Activated T-helper 2 cell treated with anti-CD3 and anti-CD28 coated beads, Interferon-gamma antibody, Interleukin-2, Interleukin-4, amounts not matched to agents 10 μg/mL and 5 μg/mL and 100 μg/mL, durations not matched to agents 14 hours and 24 hours and 36 hours (primary cell): Measurements from ENCODE around the gene FYTTD1. TPM values are rescaled to one million over a fixed set of nuclear protein-coding genes. Genes with fewer than 3 reads are reported as not detected.
"Not testable (repeated sequence)": the region's sequence is repeated elsewhere in the genome, so short reads cannot be mapped to it uniquely, and the experiment has no call there.

ENCODE experiments used
- DNase-seq: peaks from one replicate; pipeline ENCODE4 v3.0.0; 2021; ENCODE audit warnings: low spot score
- H3K27ac Mint-ChIP-seq: one replicate; pipeline ENCODE4 v1.8.0; 2021; ENCODE audit warnings: mixed read lengths
- H3K27me3 Mint-ChIP-seq: one replicate; pipeline ENCODE4 v1.8.0; 2021; ENCODE audit warnings: low read depth, mixed read lengths
- H3K36me3 Mint-ChIP-seq: one replicate; pipeline ENCODE4 v1.8.0; 2021; ENCODE audit warnings: low read depth, mixed read lengths
- H3K4me1 Mint-ChIP-seq: one replicate; pipeline ENCODE4 v1.8.0; 2021; ENCODE audit warnings: low read depth, mixed read lengths
- H3K4me3 Mint-ChIP-seq: one replicate; pipeline ENCODE4 v1.8.0; 2021; ENCODE audit warnings: low read depth, mild to moderate bottlenecking, moderate library complexity, mixed read lengths
- H3K9me3 Mint-ChIP-seq: one replicate; pipeline ENCODE4 v1.8.0; 2021; ENCODE audit warnings: mixed read lengths
- intact Hi-C: fragments of 100-400 bp; cut with micrococcal nuclease; formaldehyde crosslinking; loops from one replicate; pipeline ENCODE4 v1.15.1; 2023
- total RNA-seq: library from RNA; stranded (reverse); gene quantifications from 2 replicates; pipeline ENCODE4 v1.2.3, GENCODE V29; 2022

FYTTD1 gene, protein sequence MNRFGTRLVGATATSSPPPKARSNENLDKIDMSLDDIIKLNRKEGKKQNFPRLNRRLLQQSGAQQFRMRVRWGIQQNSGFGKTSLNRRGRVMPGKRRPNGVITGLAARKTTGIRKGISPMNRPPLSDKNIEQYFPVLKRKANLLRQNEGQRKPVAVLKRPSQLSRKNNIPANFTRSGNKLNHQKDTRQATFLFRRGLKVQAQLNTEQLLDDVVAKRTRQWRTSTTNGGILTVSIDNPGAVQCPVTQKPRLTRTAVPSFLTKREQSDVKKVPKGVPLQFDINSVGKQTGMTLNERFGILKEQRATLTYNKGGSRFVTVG
- total RNA-seq = 57.5 and 63.0 TPM in 2 replicates

DNA sequence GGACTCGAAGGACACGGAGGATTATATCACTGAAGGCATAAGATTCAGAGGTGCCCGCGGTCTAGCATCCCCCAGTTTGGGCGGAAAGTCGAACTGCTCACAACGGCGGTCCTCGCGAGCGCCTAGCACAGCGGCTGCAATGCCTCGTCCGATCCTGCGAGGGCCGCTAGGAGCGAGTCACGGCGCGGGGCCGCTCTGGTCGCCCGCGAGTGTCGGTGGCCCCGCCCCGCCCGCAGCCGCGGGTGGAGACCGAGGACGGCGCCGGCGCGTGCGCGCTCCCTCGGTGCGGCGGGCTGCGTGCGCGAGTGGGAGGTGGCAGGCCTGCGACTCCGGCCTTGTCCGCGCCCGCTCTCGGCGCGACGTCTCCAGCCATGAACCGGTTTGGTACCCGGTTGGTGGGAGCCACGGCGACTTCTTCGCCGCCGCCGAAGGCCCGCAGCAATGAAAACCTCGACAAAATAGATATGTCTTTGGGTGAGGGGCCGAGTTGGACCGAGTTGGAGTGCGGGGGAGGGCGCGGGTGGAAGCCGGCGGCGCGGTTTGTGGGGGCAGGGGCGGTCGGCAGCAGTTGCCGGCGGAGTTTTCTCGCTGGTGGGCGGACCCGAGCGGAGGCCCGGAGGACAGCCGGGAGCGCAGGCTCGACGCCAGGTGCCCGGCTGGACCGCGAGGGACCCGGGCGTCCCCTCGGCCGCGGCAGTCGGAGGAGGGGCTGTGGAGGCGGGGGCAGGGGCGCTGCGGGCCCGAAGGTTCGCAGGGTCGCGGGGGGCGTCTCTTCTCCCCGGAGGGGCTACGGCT lies at the start of gene FYTTD1:
TSS of gene FYTTD1 (plus strand) at position 283 of the 795 bp plus-strand sequence. CDS start at position 372, 89 bp downstream.
- Mint-ChIP-seq H3K36me3 (peaks cover 6% of the 10 kb centered on the region), H3K4me3 (peak within 1 kb of the TSS; percentile 93), H3K27me3 (peaks cover 4% of the 10 kb centered on the region), H3K27ac (peak within 1 kb of the TSS; percentile 93), H3K9me3 (no peaks in the 10 kb centered on the region), H3K4me1 (peaks cover 30% of the 10 kb centered on the region)
- peak; percentile 81 for DNase-seq
- intact Hi-C loops = loop anchor here (1.0 to 5.0 kb wide), 5 partner anchors 12 to 213 kb away; partner anchors contain the start of gene LMLN

DNA sequence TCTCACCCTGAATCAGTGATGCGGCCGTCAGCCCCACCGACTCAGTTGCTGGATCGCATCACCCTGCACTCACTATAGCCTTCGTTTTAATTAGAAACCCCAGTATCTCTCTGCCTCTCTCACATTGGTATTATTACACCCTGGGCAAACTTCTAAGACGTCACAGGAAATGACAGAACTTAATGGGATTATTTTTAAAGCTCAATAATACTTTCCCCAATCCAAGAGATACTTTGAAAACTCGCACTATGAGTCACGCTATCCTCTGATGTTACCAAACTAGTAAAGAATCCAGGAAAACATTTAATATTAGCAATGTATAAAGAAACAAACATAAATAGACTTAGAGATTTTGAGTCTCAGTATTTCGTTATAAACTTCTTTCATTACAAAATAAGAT lies 49.6 kb upstream of the FYTTD1 start:
- Mint-ChIP-seq H3K36me3 (peaks cover 74% of the 10 kb centered on the region), H3K4me1 (peaks cover 4% of the 10 kb centered on the region), H3K27ac (no peak overlapping the region)

DNA sequence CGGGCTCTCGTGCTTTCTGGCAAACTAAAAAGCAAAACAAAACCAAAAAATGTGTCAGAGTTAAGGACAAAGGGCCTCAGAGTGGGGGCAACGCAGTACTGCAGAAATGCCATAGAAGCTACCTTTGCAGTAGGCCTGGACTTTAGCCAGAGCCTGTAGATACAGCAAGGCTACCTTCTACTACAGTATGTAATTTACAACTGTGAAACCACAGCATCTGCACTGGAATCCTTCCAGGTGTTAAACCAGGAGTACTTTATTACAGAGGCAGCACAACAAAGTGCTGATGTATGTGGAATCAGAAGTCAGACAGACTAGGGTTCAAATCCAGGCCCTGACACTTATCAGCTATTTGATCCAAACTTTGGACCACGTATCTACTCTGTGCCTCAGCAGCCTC lies 47.8 kb upstream of the FYTTD1 start:
- no peak overlapping the region for H3K4me3 Mint-ChIP-seq
- DNase-seq = no peak
- H3K27me3 Mint-ChIP-seq = no peaks in the 10 kb centered on the region
- no peak overlapping the region for H3K27ac Mint-ChIP-seq
- no peaks in the 10 kb centered on the region for H3K4me1 Mint-ChIP-seq
- H3K9me3 Mint-ChIP-seq = no peaks in the 10 kb centered on the region
- peaks cover 64% of the 10 kb centered on the region for H3K36me3 Mint-ChIP-seq
- intact Hi-C loops = no loop called here

More for the DNA sequence above, 49.6 kb upstream of the FYTTD1 start:
- no peaks in the 10 kb centered on the region for H3K27me3 Mint-ChIP-seq
- no peak overlapping the region for H3K4me3 Mint-ChIP-seq
- no peaks in the 10 kb centered on the region for H3K9me3 Mint-ChIP-seq
- intact Hi-C loops = no loop called here
- no peak for DNase-seq

DNA sequence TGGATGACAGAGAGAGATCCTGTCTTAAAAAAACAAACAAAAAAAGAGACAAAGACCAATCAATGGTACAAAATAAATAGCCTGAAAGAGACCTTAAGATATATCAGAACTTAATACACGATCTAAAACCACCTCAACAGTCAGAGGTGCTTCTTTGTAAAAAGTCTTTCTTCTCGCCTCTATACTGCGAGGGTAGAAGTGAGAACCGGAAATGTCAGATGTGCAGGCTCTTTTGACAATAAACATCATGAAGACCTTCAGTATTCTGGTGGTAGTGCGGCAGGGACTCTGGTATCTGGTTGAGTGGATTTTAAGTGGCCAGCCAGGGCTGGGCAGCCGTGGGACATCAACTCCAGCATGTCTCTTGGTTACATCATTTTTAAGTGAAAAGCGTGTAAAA lies 43.0 kb upstream of the FYTTD1 start:
- peaks cover 6% of the 10 kb centered on the region for H3K4me1 Mint-ChIP-seq
- no peaks in the 10 kb centered on the region for H3K9me3 Mint-ChIP-seq
- H3K27me3 Mint-ChIP-seq = no peaks in the 10 kb centered on the region
- intact Hi-C loops = no loop called here
- no peak overlapping the region for H3K4me3 Mint-ChIP-seq
- DNase-seq = no peak
- no peak overlapping the region for H3K27ac Mint-ChIP-seq
- H3K36me3 Mint-ChIP-seq = peaks cover 41% of the 10 kb centered on the region

DNA sequence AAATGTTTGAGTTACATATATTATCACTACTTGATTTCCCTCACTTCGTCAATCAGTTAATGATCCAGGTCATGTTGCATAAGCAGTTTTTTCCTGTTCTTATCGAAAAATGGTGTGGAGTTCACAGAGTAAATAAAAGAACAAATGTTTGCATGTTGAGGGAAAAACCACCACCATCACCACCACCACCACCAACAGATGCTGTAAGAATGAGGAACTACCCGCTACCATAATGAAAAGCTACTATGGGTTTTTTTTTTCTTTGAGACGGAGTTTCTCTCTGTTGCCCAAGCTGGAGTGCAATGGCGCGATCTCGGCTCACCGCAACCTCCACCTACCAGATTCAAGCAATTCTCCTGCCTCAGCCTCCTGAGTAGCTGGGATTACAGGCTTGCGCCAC lies 40.5 kb upstream of the FYTTD1 start:
- Mint-ChIP-seq H3K27me3 (no peaks in the 10 kb centered on the region), H3K9me3 (no peaks in the 10 kb centered on the region), H3K4me3 (no peak overlapping the region), H3K4me1 (peaks cover 22% of the 10 kb centered on the region), H3K27ac (no peak overlapping the region), H3K36me3 (peaks cover 36% of the 10 kb centered on the region)
- no peak for DNase-seq
- intact Hi-C loops = no loop called here

DNA sequence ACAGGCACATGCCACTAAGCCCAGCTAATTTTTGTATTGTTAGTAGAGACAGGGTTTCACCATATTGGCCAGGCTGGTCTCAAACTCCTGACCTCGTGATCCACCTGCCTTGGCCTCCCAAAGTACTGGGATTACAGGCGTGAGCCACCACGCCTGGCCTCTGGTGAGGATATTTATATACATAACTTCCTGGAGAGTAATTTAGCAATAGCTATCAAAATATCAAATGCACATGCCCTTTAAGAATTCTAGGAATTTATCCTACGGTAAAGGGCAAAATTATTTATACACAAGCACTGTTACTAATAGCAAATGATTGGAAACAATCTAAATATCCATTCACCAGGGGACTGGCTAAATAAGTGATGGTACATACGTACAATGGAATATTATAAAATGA lies 38.7 kb upstream of the FYTTD1 start:
- not testable (repeated sequence) for DNase-seq, H3K4me3 Mint-ChIP-seq, H3K27ac Mint-ChIP-seq, H3K27me3 Mint-ChIP-seq, H3K9me3 Mint-ChIP-seq
- H3K4me1 Mint-ChIP-seq = peaks cover 29% of the 10 kb centered on the region
- intact Hi-C loops = loop anchor here (5.0 kb wide), 1 partner anchor 81 kb away; the partner anchor contains the start of gene LRCH3
- H3K36me3 Mint-ChIP-seq = peaks cover 37% of the 10 kb centered on the region

DNA sequence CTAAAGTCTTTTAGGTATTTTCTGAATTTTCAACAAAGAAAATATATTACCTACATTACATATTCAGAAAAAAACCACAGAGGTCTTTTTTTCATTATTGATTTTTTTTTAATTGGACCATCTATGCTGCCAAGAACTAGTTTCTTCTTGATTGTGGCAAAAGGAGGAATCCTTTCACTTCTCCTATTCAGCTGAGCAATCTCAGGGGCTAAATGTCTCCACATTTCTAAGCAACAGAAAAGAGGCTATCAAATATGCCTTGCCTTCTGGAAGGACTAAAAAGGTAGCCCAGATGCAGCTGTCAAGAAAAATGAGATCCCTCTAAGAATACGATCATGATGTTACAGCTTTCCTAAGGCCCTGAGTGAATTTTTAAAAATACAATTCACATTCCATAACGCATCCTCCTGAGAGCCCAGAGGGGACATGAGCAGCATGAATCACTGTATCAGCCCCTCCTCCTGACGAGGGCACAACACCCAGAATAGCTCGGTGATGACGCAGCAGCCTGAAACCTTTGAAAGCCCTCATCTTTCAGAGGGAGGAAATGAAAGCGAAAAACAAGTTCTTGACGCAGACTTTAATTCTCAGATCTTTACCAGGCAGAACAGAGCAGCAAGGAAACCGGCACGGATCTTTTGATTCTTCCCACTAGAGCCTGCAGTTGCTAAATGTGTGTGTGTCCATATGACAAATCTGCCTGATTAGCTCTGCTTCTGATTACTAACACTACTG lies 37.5 kb upstream of the FYTTD1 start:
- no peaks in the 10 kb centered on the region for H3K27me3 Mint-ChIP-seq
- peak overlapping the region; percentile 92 for H3K27ac Mint-ChIP-seq

DNA sequence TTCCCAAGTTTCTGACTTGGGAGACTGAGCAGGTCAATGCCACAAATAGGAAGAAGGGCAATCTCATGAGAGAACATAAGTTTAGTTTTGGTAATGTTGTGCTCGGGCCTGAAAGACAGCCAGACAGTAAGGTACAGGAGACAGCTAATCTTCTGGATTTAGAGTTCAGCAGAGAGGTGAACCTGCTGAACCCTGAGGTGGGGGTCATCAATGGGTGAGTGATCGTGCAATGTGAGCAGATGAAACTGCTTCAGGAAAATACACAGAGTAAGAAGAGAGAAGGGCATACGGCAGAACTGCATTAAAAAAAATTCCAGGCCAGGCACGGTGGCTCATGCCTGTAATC lies 36.2 kb upstream of the FYTTD1 start:
- H3K9me3 Mint-ChIP-seq = no peaks in the 10 kb centered on the region
- intact Hi-C loops = loop anchor here (5.0 kb wide), 1 partner anchor 79 kb away; the partner anchor contains the start of gene LRCH3
- peak overlapping the region; percentile 74 for H3K27ac Mint-ChIP-seq
- no peaks in the 10 kb centered on the region for H3K27me3 Mint-ChIP-seq
- H3K4me3 Mint-ChIP-seq = no peak overlapping the region
- H3K36me3 Mint-ChIP-seq = peaks cover 57% of the 10 kb centered on the region
- H3K4me1 Mint-ChIP-seq = peaks cover 33% of the 10 kb centered on the region
- no peak for DNase-seq

More for the DNA sequence above, 37.5 kb upstream of the FYTTD1 start:
- no peaks in the 10 kb centered on the region for H3K9me3 Mint-ChIP-seq
- H3K4me3 Mint-ChIP-seq = peak overlapping the region; percentile 75
- H3K36me3 Mint-ChIP-seq = peaks cover 46% of the 10 kb centered on the region
- intact Hi-C loops = loop anchor here (1.0 to 5.0 kb wide), 3 partner anchors 24 to 80 kb away; partner anchors contain the start of genes FYTTD1, LRCH3 and RUBCN
- H3K4me1 Mint-ChIP-seq = peaks cover 33% of the 10 kb centered on the region
- peak; percentile 80 for DNase-seq

DNA sequence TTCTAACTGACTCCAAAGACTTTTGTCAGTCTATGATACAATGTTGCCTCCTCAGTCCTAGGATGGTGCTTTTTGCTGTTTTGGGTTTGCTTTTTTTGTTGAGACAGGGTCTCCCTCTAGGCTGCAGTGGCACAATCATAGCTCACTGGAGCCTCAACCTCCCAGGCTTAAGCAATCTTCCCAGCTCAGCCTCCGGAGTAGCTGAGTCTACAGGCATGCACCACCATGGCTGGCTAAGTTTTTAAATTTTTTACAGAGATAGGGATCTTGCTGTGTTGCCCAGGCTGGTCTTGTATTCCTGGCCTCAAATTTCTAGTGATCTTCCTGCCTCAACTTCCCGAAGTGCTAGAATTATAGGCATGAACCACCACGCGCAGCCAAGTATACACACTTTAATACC lies 35.4 kb upstream of the FYTTD1 start:
- intact Hi-C loops = loop anchor here (5.0 kb wide), 1 partner anchor 78 kb away; the partner anchor contains the start of gene LRCH3
- H3K4me3 Mint-ChIP-seq = no peak overlapping the region
- H3K4me1 Mint-ChIP-seq = peaks cover 31% of the 10 kb centered on the region
- no peaks in the 10 kb centered on the region for H3K27me3 Mint-ChIP-seq
- H3K36me3 Mint-ChIP-seq = peaks cover 51% of the 10 kb centered on the region
- peak overlapping the region; percentile 33 for H3K27ac Mint-ChIP-seq
- H3K9me3 Mint-ChIP-seq = no peaks in the 10 kb centered on the region
- no peak for DNase-seq

DNA sequence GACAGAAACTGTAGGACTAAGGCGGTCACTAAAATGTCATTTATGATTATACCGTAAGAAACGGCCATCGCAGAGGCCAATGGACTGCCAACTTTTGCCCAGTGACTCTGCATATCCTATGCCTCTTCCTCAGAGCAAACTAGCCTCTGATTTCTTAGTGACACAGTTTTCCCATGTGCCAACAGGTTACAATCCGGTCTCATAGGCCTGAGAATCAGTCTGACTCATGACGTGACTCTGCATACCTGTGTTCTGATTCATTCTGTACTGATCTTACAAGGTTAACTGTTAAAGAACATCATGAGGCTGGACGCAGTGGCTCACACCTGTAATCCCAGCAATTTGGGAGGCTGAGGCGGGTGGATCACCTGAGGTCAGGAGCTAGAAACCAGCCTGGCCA lies 30.8 kb upstream of the FYTTD1 start:
- H3K4me3 Mint-ChIP-seq = no peak overlapping the region
- peaks cover 13% of the 10 kb centered on the region for H3K9me3 Mint-ChIP-seq
- H3K27me3 Mint-ChIP-seq = no peaks in the 10 kb centered on the region
- no peak overlapping the region for H3K27ac Mint-ChIP-seq
- intact Hi-C loops = no loop called here
- DNase-seq = no peak
- peaks cover 54% of the 10 kb centered on the region for H3K36me3 Mint-ChIP-seq
- H3K4me1 Mint-ChIP-seq = peaks cover 11% of the 10 kb centered on the region

DNA sequence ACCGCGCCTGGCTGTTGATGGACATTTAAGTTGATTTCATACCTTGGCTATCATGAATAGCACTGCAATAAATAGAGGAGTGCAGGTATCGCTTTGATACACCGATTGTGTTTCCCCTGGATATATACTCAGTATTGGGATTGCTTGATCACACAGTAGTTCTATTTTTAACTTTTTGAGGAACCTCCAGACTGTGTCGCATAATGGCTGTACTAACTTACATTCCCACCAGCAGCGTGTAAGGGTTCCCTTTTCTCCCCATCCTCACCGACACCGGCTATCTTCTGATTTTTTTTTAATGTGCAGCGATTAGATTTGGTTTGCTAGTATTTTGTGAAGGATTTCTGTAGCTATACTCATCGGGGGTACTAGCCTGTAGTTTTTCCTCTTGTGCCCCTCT lies 29.0 kb upstream of the FYTTD1 start:
- peaks cover 44% of the 10 kb centered on the region for H3K36me3 Mint-ChIP-seq
- no peak for DNase-seq
- intact Hi-C loops = no loop called here
- H3K4me1 Mint-ChIP-seq = peaks cover 4% of the 10 kb centered on the region
- peaks cover 13% of the 10 kb centered on the region for H3K9me3 Mint-ChIP-seq
- no peak overlapping the region for H3K27ac Mint-ChIP-seq
- no peak overlapping the region for H3K4me3 Mint-ChIP-seq
- no peaks in the 10 kb centered on the region for H3K27me3 Mint-ChIP-seq

DNA sequence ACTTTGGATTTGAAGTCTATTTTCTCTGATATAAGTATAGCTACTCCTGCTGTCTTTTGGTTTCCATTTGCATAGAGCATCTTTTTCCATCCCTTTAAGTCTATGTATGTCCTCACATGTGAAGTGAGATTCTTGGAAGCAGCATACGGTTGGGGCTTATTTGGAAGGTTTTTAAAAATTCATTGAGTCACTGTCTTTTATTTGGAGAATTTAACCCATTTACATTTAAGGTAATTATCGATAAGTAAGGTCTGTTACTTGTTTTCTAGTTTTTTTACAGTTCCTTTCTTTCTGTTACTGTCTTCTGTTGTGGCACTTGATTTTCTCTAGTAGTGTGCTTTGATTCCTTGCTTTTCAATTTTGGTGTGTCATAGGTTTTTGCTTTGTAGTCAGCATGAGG lies 26.9 kb upstream of the FYTTD1 start:
- DNase-seq = no peak
- H3K27ac Mint-ChIP-seq = no peak overlapping the region
- intact Hi-C loops = no loop called here
- H3K4me1 Mint-ChIP-seq = no peaks in the 10 kb centered on the region
- H3K9me3 Mint-ChIP-seq = peaks cover 13% of the 10 kb centered on the region
- H3K36me3 Mint-ChIP-seq = peaks cover 30% of the 10 kb centered on the region
- no peak overlapping the region for H3K4me3 Mint-ChIP-seq
- H3K27me3 Mint-ChIP-seq = no peaks in the 10 kb centered on the region
